Gastroesophageal sphincter (tissue), 4 donors: ENCODE data around the gene KIF13A. TPM values are rescaled to one million over a fixed set of nuclear protein-coding genes. Genes with fewer than 3 reads are reported as not detected.

Source experiments
- ATAC-seq: fragments of 150-250 bp; one replicate; pipeline ENCODE4 v1.9.1; 2016; ENCODE audit warnings: mild to moderate bottlenecking, moderate library complexity
- H3K27ac ChIP-seq, 4 donors: fragments of 200-600 bp; sonication (generic) in 3 of 4; 1 replicate in 3 of 4; 2 replicates in 1 of 4; pipeline ENCODE4 v1.5.1; 2016 to 2019
- H3K27me3 ChIP-seq: fragments of 200-600 bp; sonication (generic); one replicate; pipeline ENCODE4 v1.5.1; 2019
- H3K36me3 ChIP-seq, 2 donors: fragments of 200-600 bp; sonication (generic); one replicate each; pipeline ENCODE4 v1.5.1; 2019; ENCODE audit warnings: control low read depth in 1 of 2
- H3K4me1 ChIP-seq, 3 donors: fragments of 200-600 bp; sonication (generic); 1 replicate in 2 of 3; 2 replicates in 1 of 3; pipeline ENCODE4 v1.5.1; 2016 to 2019; ENCODE audit warnings: control low read depth in 2 of 3
- H3K4me3 ChIP-seq, 2 donors: fragments of 200-600 bp; sonication (generic); one replicate each; pipeline ENCODE4 v1.5.1; 2019; ENCODE audit warnings: mild to moderate bottlenecking in 1 of 2, moderate library complexity in 1 of 2
- H3K9me3 ChIP-seq, 3 donors: fragments of 200-600 bp; sonication (generic); one replicate each; pipeline ENCODE4 v1.5.1; 2017 to 2019; ENCODE audit warnings: control low read depth in 2 of 3
- EP300 ChIP-seq: sonication (generic); formaldehyde crosslinking; IDR thresholded peaks from one replicate; pipeline ENCODE4 v1.6.1; 2017; ENCODE audit warnings: antibody characterized with exemption, mild to moderate bottlenecking
- POLR2A ChIP-seq, 2 donors: fragments of 450-650 bp; IDR thresholded peaks; one replicate each; pipeline ENCODE4 v1.6.1; 2017; ENCODE audit warnings: antibody characterized with exemption in 2 of 2, mild to moderate bottlenecking in 2 of 2, moderate library complexity in 1 of 2
- POLR2AphosphoS5 ChIP-seq: sonication (generic); formaldehyde crosslinking; IDR thresholded peaks from one replicate; pipeline ENCODE4 v1.6.1; 2017; ENCODE audit warnings: antibody characterized with exemption
- WGBS, 2 donors: methylation state at CpG; one replicate each; pipeline ENCODE4 v1.1.5; 2018; ENCODE audit warnings: low coverage in 1 of 2; 5-methylcytosine and 5-hydroxymethylcytosine counted together
- total RNA-seq, 4 donors: library from RNA; depleted of rRNA; stranded (reverse); fragments of >200 nt; gene quantifications; one replicate each; pipeline ENCODE4 v1.1.0, GENCODE V29; 2016
- TF ChIP-seq, protein P1 (sequence below), 4 experiments: fragments of 200-600 bp in 2 of 4; fragments of 450-650 bp in 2 of 4; sonication (generic) in 1 of 4; IDR thresholded peaks; one replicate each; pipeline ENCODE4 v1.5.1; 2017 to 2019; ENCODE audit warnings: antibody characterized with exemption in 4 of 4, mild to moderate bottlenecking in 2 of 4, moderate library complexity in 2 of 4

KIF13A gene
- total RNA-seq, 4 donors from 2014 or later = 67.7 to 98.9 (median 84.1) TPM

GRCh38 chr6:17962436-17963031 lies 24.9 kb downstream of the KIF13A start:
- no peaks in the 10 kb centered on the region for H3K27me3 ChIP-seq
- no peaks in the 10 kb centered on the region for H3K9me3 ChIP-seq
- WGBS, 2 donors = 14 to 21% methylated on average over 5 to 6 of the region's 6 CpGs
- no peaks in the 10 kb centered on the region for H3K36me3 ChIP-seq
- peaks cover 20 to 92% (median 34%) of the 10 kb centered on the region in 3 donors for H3K4me1 ChIP-seq
- peak; percentile 90 for ATAC-seq
- no peak overlapping the region for H3K4me3 ChIP-seq
- H3K27ac ChIP-seq = peak overlapping the region; percentile 16 to 80 (median 78)
- TF ChIP-seq POLR2A (IDR thresholded peaks at IDR 0.05) (no peak), POLR2AphosphoS5 (peak; percentile 32)

DNA sequence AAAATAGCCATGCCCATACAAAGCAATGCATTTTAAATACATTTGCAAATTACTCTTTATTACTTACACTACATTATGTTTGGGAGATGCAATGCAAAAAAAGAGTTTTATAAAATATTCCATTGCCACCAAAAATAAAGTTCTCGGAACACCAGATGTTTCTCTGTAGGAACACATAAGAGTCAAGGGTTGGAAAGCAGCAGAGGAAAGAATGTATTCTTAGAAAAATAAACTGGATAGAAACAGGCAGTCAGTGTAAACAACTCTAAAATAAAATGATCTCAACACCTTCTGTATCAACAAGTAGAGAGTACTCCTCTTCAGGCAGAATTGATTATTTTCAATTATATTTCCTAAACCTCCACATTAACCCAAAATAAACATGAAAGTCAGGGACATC lies 28.1 kb downstream of the KIF13A start:
- Histone ChIP-seq H3K4me1 (peaks cover 11 to 77% (median 18%) of the 10 kb centered on the region in 3 donors), H3K36me3 (no peaks in the 10 kb centered on the region), H3K9me3 (no peaks in the 10 kb centered on the region), H3K4me3 (no peak overlapping the region), H3K27me3 (no peaks in the 10 kb centered on the region), H3K27ac (peak overlapping the region in 3 of 4 donors; percentile 34 to 77 (median 42))
- TF ChIP-seq, protein P1, sequence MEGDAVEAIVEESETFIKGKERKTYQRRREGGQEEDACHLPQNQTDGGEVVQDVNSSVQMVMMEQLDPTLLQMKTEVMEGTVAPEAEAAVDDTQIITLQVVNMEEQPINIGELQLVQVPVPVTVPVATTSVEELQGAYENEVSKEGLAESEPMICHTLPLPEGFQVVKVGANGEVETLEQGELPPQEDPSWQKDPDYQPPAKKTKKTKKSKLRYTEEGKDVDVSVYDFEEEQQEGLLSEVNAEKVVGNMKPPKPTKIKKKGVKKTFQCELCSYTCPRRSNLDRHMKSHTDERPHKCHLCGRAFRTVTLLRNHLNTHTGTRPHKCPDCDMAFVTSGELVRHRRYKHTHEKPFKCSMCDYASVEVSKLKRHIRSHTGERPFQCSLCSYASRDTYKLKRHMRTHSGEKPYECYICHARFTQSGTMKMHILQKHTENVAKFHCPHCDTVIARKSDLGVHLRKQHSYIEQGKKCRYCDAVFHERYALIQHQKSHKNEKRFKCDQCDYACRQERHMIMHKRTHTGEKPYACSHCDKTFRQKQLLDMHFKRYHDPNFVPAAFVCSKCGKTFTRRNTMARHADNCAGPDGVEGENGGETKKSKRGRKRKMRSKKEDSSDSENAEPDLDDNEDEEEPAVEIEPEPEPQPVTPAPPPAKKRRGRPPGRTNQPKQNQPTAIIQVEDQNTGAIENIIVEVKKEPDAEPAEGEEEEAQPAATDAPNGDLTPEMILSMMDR (IDR thresholded peaks at IDR 0.05) = no peak
- no peak for TF ChIP-seq POLR2AphosphoS5
- TF ChIP-seq POLR2A (IDR thresholded peaks at IDR 0.05) = no peak
- no peak for TF ChIP-seq EP300
- WGBS, 2 donors = 0 to 22% methylated on average over 1 of the region's 1 CpG
- no peak for ATAC-seq

DNA sequence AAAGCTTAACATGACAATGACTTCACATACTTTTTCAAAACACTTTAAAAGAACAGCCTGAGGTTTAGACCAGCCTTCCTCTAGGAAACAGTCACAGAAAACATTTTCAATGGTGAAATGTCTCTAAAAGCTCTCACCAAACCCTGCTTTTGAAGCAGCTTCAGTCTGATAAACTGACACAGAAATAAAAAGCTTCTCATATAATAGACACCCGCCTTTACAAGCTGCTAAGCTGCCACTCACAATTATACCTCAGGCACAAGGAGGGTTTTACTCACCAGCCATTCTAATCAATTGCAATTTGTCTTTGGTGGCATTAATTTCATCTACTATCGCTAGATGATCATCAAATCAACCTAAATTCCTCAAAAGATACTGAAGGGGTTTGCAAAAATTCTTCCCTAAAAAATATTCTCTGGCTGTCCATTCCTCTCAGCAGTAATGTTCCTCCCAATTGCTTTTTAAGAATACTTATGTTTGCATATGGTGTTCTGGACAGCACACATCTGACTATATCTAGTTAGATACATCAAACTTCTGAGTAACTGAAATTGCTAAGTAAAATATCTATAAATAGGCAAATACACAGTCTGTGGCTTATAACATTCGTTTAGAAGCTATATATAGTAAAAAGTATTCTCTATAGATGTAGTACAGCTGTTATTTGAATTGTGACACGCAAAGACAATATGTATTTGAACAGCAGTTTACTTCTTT lies 29.4 kb downstream of the KIF13A start:
- Histone ChIP-seq H3K9me3 (no peaks in the 10 kb centered on the region), H3K4me1 (peaks cover 11 to 71% (median 18%) of the 10 kb centered on the region in 3 donors), H3K27ac (peak overlapping the region in 3 of 4 donors; percentile 3 to 49 (median 37)), H3K27me3 (no peaks in the 10 kb centered on the region), H3K36me3 (no peaks in the 10 kb centered on the region), H3K4me3 (no peak overlapping the region)
- WGBS, 2 donors = 64 to 72% methylated on average over 4 of the region's 4 CpGs
- no peak for ATAC-seq
- TF ChIP-seq, protein P1 (IDR thresholded peaks at IDR 0.05) = no peak
- TF ChIP-seq POLR2A (IDR thresholded peaks at IDR 0.05) (no peak), EP300 (no peak)

DNA sequence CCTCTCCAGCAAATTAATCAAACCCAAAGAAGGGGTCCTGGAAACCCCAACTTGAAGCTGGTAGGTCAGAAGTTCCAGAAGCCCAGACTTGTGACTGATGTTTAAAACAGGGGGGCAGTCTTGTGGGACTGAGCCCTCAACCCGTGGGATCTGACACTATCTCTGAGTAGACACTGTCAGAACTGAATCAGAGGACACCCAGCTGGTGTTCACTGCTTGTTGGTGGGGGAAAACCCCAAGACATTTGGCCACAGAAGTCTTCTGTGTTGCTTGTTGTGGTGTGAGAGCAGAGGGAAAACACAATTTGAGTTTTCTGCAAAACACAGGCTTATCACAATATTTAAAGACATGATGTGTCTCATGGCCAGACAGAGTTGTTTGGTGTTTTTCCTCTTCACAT lies 29.9 kb downstream of the KIF13A start:
- H3K9me3 ChIP-seq = no peaks in the 10 kb centered on the region
- no CpG with 5 or more reads among the region's 1 CpG for WGBS, 2 donors
- no peak for TF ChIP-seq EP300
- TF ChIP-seq POLR2AphosphoS5 = no peak
- TF ChIP-seq, protein P1 (IDR thresholded peaks at IDR 0.05) = no peak
- TF ChIP-seq POLR2A (IDR thresholded peaks at IDR 0.05) = no peak
- no peaks in the 10 kb centered on the region for H3K36me3 ChIP-seq
- no peak for ATAC-seq
- H3K27ac ChIP-seq = peak overlapping the region in 3 of 4 donors; percentile 3 to 49 (median 37)
- no peak overlapping the region for H3K4me3 ChIP-seq
- peaks cover 11 to 66% (median 16%) of the 10 kb centered on the region in 3 donors for H3K4me1 ChIP-seq
- no peaks in the 10 kb centered on the region for H3K27me3 ChIP-seq

- Histone ChIP-seq H3K4me1 (peaks cover 11 to 62% (median 14%) of the 10 kb centered on the region in 3 donors), H3K27me3 (no peaks in the 10 kb centered on the region), H3K9me3 (no peaks in the 10 kb centered on the region), H3K4me3 (no peak overlapping the region), H3K27ac (peak overlapping the region in 3 of 4 donors; percentile 3 to 49 (median 37)), H3K36me3 (no peaks in the 10 kb centered on the region)
- TF ChIP-seq POLR2A (IDR thresholded peaks at IDR 0.05) (no peak), EP300 (no peak), POLR2AphosphoS5 (no peak)
- TF ChIP-seq, protein P1 (IDR thresholded peaks at IDR 0.05) = no peak
- no peak for ATAC-seq
- 0 to 61% methylated on average over 1 to 3 of the region's 5 CpGs for WGBS, 2 donors
Measured at GRCh38 chr6:17957086-17957485, 30.3 kb downstream of the KIF13A start.
